CD14-positive monocyte (primary cell): ENCODE measurements around the gene RAET1E. TPM values are rescaled to one million over a fixed set of nuclear protein-coding genes. Genes with fewer than 3 reads are reported as not detected.

Source experiments
- DNase-seq, 3 donors: peaks; one replicate each; pipeline ENCODE4 v3.0.0-alpha.2; 2011 to 2022
- H2AFZ ChIP-seq: 2 replicates; pipeline ENCODE4 v1.6.0; 2012; ENCODE audit warnings: mild to moderate bottlenecking, low read depth, low read length, inconsistent platforms; ENCODE audit not compliant: insufficient read depth, poor library complexity, severe bottlenecking
- H3K27ac ChIP-seq, 2 donors: 1 replicate in 1 of 2; 2 replicates in 1 of 2; pipeline ENCODE4 v1.5.1; 2012 to 2013; ENCODE audit warnings: low read length in 2 of 2, control low read depth in 1 of 2, inconsistent platforms in 1 of 2, low read depth in 1 of 2, mild to moderate bottlenecking in 1 of 2
- H3K27me3 ChIP-seq, 2 donors: one replicate each; pipeline versions ENCODE4 v1.6.0 to v1.6.1; 2011 to 2013; ENCODE audit warnings: low read length in 2 of 2; ENCODE audit not compliant: control insufficient read depth in 2 of 2, insufficient read depth in 2 of 2
- H3K36me3 ChIP-seq, 2 donors: replicated peaks in 1 of 2; 1 replicate in 1 of 2; 2 replicates in 1 of 2; pipeline versions ENCODE4 v1.5.1 to v1.6.1; 2012 to 2013; ENCODE audit warnings: low read length in 2 of 2, control low read depth in 1 of 2, inconsistent platforms in 1 of 2, mild to moderate bottlenecking in 1 of 2; ENCODE audit not compliant: insufficient read depth in 2 of 2, control insufficient read depth in 1 of 2
- H3K4me1 ChIP-seq, 2 donors: 1 replicate in 1 of 2; 2 replicates in 1 of 2; pipeline versions ENCODE4 v1.5.1 to v1.6.1; 2012 to 2013; ENCODE audit warnings: low read length in 2 of 2, control low read depth in 1 of 2, inconsistent platforms in 1 of 2, mild to moderate bottlenecking in 1 of 2, moderate library complexity in 1 of 2; ENCODE audit not compliant: insufficient read depth in 2 of 2, control insufficient read depth in 1 of 2
- H3K4me2 ChIP-seq: replicated peaks from 2 replicates; pipeline ENCODE3; 2012; ENCODE audit warnings: low read length, moderate library complexity, mild to moderate bottlenecking; ENCODE audit not compliant: poor library complexity, severe bottlenecking; ENCODE audit errors: extremely low read depth
- H3K4me3 ChIP-seq, 3 experiments: fragments of 200-600 bp in 1 of 3; sonication (generic) in 1 of 3; replicated peaks in 1 of 3; 1 replicate in 2 of 3; 2 replicates in 1 of 3; pipeline ENCODE4 v1.5.1; 2011 to 2013; ENCODE audit warnings: low read length in 3 of 3, mild to moderate bottlenecking in 3 of 3, control low read depth in 2 of 3, low read depth in 2 of 3, inconsistent platforms in 1 of 3, moderate library complexity in 1 of 3
- H3K79me2 ChIP-seq: 2 replicates; pipeline ENCODE4 v1.6.0; 2012; ENCODE audit warnings: mild to moderate bottlenecking, control low read depth, inconsistent platforms, low read length, moderate library complexity; ENCODE audit not compliant: insufficient read depth
- H3K9ac ChIP-seq: 2 replicates; pipeline ENCODE4 v1.6.0; 2017; ENCODE audit warnings: low read length, mild to moderate bottlenecking; ENCODE audit not compliant: insufficient read depth, poor library complexity, severe bottlenecking
- H3K9me3 ChIP-seq, 2 donors: replicated peaks in 1 of 2; 1 replicate in 1 of 2; 2 replicates in 1 of 2; pipeline versions ENCODE4 v1.5.1 to v1.6.1; 2012 to 2013; ENCODE audit warnings: low read length in 2 of 2, control low read depth in 1 of 2; ENCODE audit not compliant: control insufficient read depth in 1 of 2, insufficient read depth in 1 of 2
- H4K20me1 ChIP-seq: 2 replicates; pipeline ENCODE4 v1.6.0; 2012; ENCODE audit warnings: mild to moderate bottlenecking, low read length, control low read depth, moderate library complexity; ENCODE audit not compliant: insufficient read depth
- H3K27ac Mint-ChIP-seq, 7 donors: one replicate each; pipeline ENCODE4 v1.8.0; 2020; ENCODE audit warnings: mild to moderate bottlenecking in 7 of 7, mixed read lengths in 7 of 7, moderate library complexity in 6 of 7, inconsistent platforms in 2 of 7
- H3K27me3 Mint-ChIP-seq, 3 donors: one replicate each; pipeline ENCODE4 v1.8.0; 2021 to 2022; ENCODE audit warnings: low read depth in 3 of 3, mild to moderate bottlenecking in 3 of 3, mixed read lengths in 3 of 3, moderate library complexity in 3 of 3, inconsistent platforms in 1 of 3
- H3K36me3 Mint-ChIP-seq, 2 donors: one replicate each; pipeline ENCODE4 v1.8.0; 2020; ENCODE audit warnings: mixed read lengths in 2 of 2, inconsistent platforms in 1 of 2, mild to moderate bottlenecking in 1 of 2
- H3K4me1 Mint-ChIP-seq: one replicate; pipeline ENCODE4 v1.8.0; 2020; ENCODE audit warnings: mild to moderate bottlenecking, mixed read lengths
- H3K4me3 Mint-ChIP-seq, 2 donors: one replicate each; pipeline ENCODE4 v1.8.0; 2020; ENCODE audit warnings: mild to moderate bottlenecking in 2 of 2, mixed read lengths in 2 of 2, moderate library complexity in 1 of 2
- H3K9me3 Mint-ChIP-seq, 7 donors: one replicate each; pipeline ENCODE4 v1.8.0; 2020 to 2022; ENCODE audit warnings: mixed read lengths in 7 of 7, mild to moderate bottlenecking in 6 of 7, moderate library complexity in 6 of 7, inconsistent platforms in 2 of 7
- CTCF ChIP-seq: fragments of 200-600 bp; IDR thresholded peaks from one replicate; pipeline ENCODE4 v1.8.0; 2022; ENCODE audit warnings: antibody characterized with exemption, mild to moderate bottlenecking
- WGBS: methylation state at CpG from one replicate; pipeline ENCODE4 v1.1.5; 2013; ENCODE audit warnings: missing lambda C conversion rate; ENCODE audit not compliant: insufficient coverage; 5-methylcytosine and 5-hydroxymethylcytosine counted together
- intact Hi-C, 2 donors: fragments of 100-400 bp; cut with micrococcal nuclease; formaldehyde crosslinking; loops; one replicate each; pipeline versions ENCODE4 v1.15.0 to v1.15.1; 2023
- polyA plus RNA-seq, 3 donors: library from polyadenylated mRNA; depleted of rRNA in 1 of 3; unstranded in 2 of 3; stranded (reverse) in 1 of 3; fragments of 300-500 nt in 2 of 3; fragments of >200 nt in 1 of 3; fragmentation: Illumina TruSeq in 2 of 3; gene quantifications; 1 replicate in 2 of 3; 2 replicates in 1 of 3; pipeline ENCODE4 v1.2.3, GENCODE V29; 2012 to 2021

The RAET1E gene
- polyA plus RNA-seq, 3 donors, result not detected

- H3K9me3 ChIP-seq, result no peaks in the 10 kb centered on the region
- H3K4me1 ChIP-seq, result no peaks in the 10 kb centered on the region
- no peak overlapping the region for H3K4me3 ChIP-seq
- DNase-seq, result no peak
- H3K27ac Mint-ChIP-seq, result no peak overlapping the region
- WGBS, result 100% methylated on average over 1 of the region's 3 CpGs
- H3K4me2 ChIP-seq, result no peak overlapping the region
- H3K27ac ChIP-seq, result no peak overlapping the region
- no peaks in the 10 kb centered on the region for H3K27me3 ChIP-seq
- H3K36me3 ChIP-seq, result no peaks in the 10 kb centered on the region
- no peak overlapping the region for H3K4me3 Mint-ChIP-seq
- no peaks in the 10 kb centered on the region for H3K36me3 Mint-ChIP-seq
- no peak overlapping the region for H3K9ac ChIP-seq
- H3K79me2 ChIP-seq, result no peaks in the 10 kb centered on the region
- no peak for TF ChIP-seq CTCF
- intact Hi-C loops, result no loop called here
- no peak overlapping the region for H2AFZ ChIP-seq
- H4K20me1 ChIP-seq, result no peaks in the 10 kb centered on the region
- H3K4me1 Mint-ChIP-seq, result peaks cover 4% of the 10 kb centered on the region
- peaks cover 0 to 2% (median 0%) of the 10 kb centered on the region in 7 donors for H3K9me3 Mint-ChIP-seq
- H3K27me3 Mint-ChIP-seq, result peaks cover 6 to 8% (median 7%) of the 10 kb centered on the region in 3 donors
Observed at GRCh38 chr6:149885888-149886287, 12.0 kb downstream of the RAET1E start.

- H3K79me2 ChIP-seq, result no peaks in the 10 kb centered on the region
- peaks cover 0 to 2% (median 0%) of the 10 kb centered on the region in 7 donors for H3K9me3 Mint-ChIP-seq
- H4K20me1 ChIP-seq, result no peaks in the 10 kb centered on the region
- no peak overlapping the region for H2AFZ ChIP-seq
- no peak overlapping the region for H3K4me2 ChIP-seq
- H3K4me3 ChIP-seq, result no peak overlapping the region
- peaks cover 6 to 9% (median 8%) of the 10 kb centered on the region in 3 donors for H3K27me3 Mint-ChIP-seq
- H3K36me3 Mint-ChIP-seq, result no peaks in the 10 kb centered on the region
- H3K36me3 ChIP-seq, result no peaks in the 10 kb centered on the region
- TF ChIP-seq CTCF, result no peak
- no peak for DNase-seq
- H3K4me1 Mint-ChIP-seq, result peaks cover 4% of the 10 kb centered on the region
- H3K4me1 ChIP-seq, result no peaks in the 10 kb centered on the region
- H3K27ac ChIP-seq, result no peak overlapping the region
- no peaks in the 10 kb centered on the region for H3K9me3 ChIP-seq
- WGBS, result 92% methylated on average over 7 of the region's 7 CpGs
- H3K9ac ChIP-seq, result no peak overlapping the region
- no peak overlapping the region for H3K27ac Mint-ChIP-seq
- intact Hi-C loops, result no loop called here
- H3K4me3 Mint-ChIP-seq, result no peak overlapping the region
- H3K27me3 ChIP-seq, result no peaks in the 10 kb centered on the region
Observed at GRCh38 chr6:149884617-149885016, 13.3 kb downstream of the RAET1E start.
